Mesothelial cell of epicardium (in vitro differentiated cells): ENCODE measurements around the gene IFNAR1. TPM values are rescaled to one million over a fixed set of nuclear protein-coding genes. Genes with fewer than 3 reads are reported as not detected.

Experiments used
- DNase-seq, 2 experiments: peaks; one replicate each; pipeline ENCODE4 v3.0.0; 2021; ENCODE audit warnings: low spot score in 2 of 2; ENCODE audit not compliant: unreplicated experiment in 2 of 2
- H3K27ac Mint-ChIP-seq: 2 replicates; pipeline ENCODE4 v1.8.0; 2021; ENCODE audit warnings: mixed read lengths
- H3K27me3 Mint-ChIP-seq: 2 replicates; pipeline ENCODE4 v1.8.0; 2021; ENCODE audit warnings: low read depth, mixed read lengths
- H3K36me3 Mint-ChIP-seq: 2 replicates; pipeline ENCODE4 v1.8.0; 2021; ENCODE audit warnings: mixed read lengths
- H3K4me1 Mint-ChIP-seq: 2 replicates; pipeline ENCODE4 v1.8.0; 2021; ENCODE audit warnings: mixed read lengths
- H3K4me3 Mint-ChIP-seq: 2 replicates; pipeline ENCODE4 v1.8.0; 2021; ENCODE audit warnings: mild to moderate bottlenecking, moderate library complexity, mixed read lengths
- H3K9me3 Mint-ChIP-seq: 2 replicates; pipeline ENCODE4 v1.8.0; 2021; ENCODE audit warnings: mixed read lengths
- CTCF ChIP-seq: fragments of 200-600 bp; sonication (generic); IDR thresholded peaks from one replicate; pipeline ENCODE4 v1.5.0; 2021; ENCODE audit warnings: antibody characterized with exemption; ENCODE audit not compliant: unreplicated experiment
- total RNA-seq: library from RNA; stranded (reverse); gene quantifications from 3 replicates; pipeline ENCODE4 v1.2.1, GENCODE V29; 2021

IFNAR1 gene
- 24.8 to 28.7 TPM (median 27.0 TPM) in 3 replicates for total RNA-seq

GRCh38 chr21:33324291-33325221 is at the start of gene IFNAR1:
IFNAR1 (plus strand) TSS chr21:33324970; CDS start chr21:33325056, 86 bp downstream.
- TF ChIP-seq CTCF, result no peak
- Mint-ChIP-seq H3K27ac (no peak within 1 kb of the TSS), H3K4me1 (peaks cover 14% of the 10 kb centered on the region), H3K36me3 (peaks cover 8% of the 10 kb centered on the region), H3K27me3 (peaks cover 2% of the 10 kb centered on the region), H3K9me3 (no peaks in the 10 kb centered on the region), H3K4me3 (no peak within 1 kb of the TSS)
- DNase-seq, result peak; percentile 100

- Mint-ChIP-seq H3K4me1 (no peaks in the 10 kb centered on the region), H3K4me3 (no peak overlapping the region), H3K27ac (no peak overlapping the region), H3K27me3 (no peaks in the 10 kb centered on the region), H3K9me3 (peaks cover 37% of the 10 kb centered on the region), H3K36me3 (peaks cover 63% of the 10 kb centered on the region)
- DNase-seq, result no peak
- TF ChIP-seq CTCF, result no peak
These were observed 46.0 kb upstream of the IFNAR1 start for GRCh38 chr21:33278721-33279120.

- no peak overlapping the region for H3K27ac Mint-ChIP-seq
- peaks cover 35% of the 10 kb centered on the region for H3K9me3 Mint-ChIP-seq
- no peaks in the 10 kb centered on the region for H3K27me3 Mint-ChIP-seq
- H3K4me3 Mint-ChIP-seq, result no peak overlapping the region
- H3K4me1 Mint-ChIP-seq, result no peaks in the 10 kb centered on the region
- H3K36me3 Mint-ChIP-seq, result peaks cover 63% of the 10 kb centered on the region
- TF ChIP-seq CTCF, result no peak
- no peak for DNase-seq
These were observed 45.4 kb upstream of the IFNAR1 start for GRCh38 chr21:33279330-33279820.

- Mint-ChIP-seq H3K36me3 (peaks cover 59% of the 10 kb centered on the region), H3K4me3 (no peak overlapping the region), H3K27me3 (no peaks in the 10 kb centered on the region), H3K27ac (no peak overlapping the region), H3K9me3 (peaks cover 35% of the 10 kb centered on the region), H3K4me1 (peaks cover 4% of the 10 kb centered on the region)
- no peak for TF ChIP-seq CTCF
- DNase-seq, result no peak
These were observed 43.6 kb upstream of the IFNAR1 start for GRCh38 chr21:33281096-33281652.

- Mint-ChIP-seq H3K36me3 (peaks cover 47% of the 10 kb centered on the region), H3K27ac (peak overlapping the region; percentile 59), H3K27me3 (no peaks in the 10 kb centered on the region), H3K4me3 (no peak overlapping the region), H3K9me3 (peaks cover 24% of the 10 kb centered on the region), H3K4me1 (peaks cover 21% of the 10 kb centered on the region)
- DNase-seq, result no peak
- no peak for TF ChIP-seq CTCF
These were observed 41.6 kb upstream of the IFNAR1 start for GRCh38 chr21:33283203-33283602.
